Upper lobe of left lung (tissue), 4 donors: ENCODE measurements around the gene EPHB4.

Experiments
- EP300 ChIP-seq, 4 donors: sonication (generic); formaldehyde crosslinking; IDR thresholded peaks; one replicate each; pipeline ENCODE4 v1.5.1; 2017; ENCODE audit warnings: antibody characterized with exemption in 4 of 4, control low read depth in 2 of 4
- POLR2A ChIP-seq, 4 donors: fragments of 450-650 bp; IDR thresholded peaks; one replicate each; pipeline ENCODE4 v1.5.1; 2016 to 2017; ENCODE audit warnings: antibody characterized with exemption in 4 of 4, mild to moderate bottlenecking in 2 of 4
- POLR2AphosphoS5 ChIP-seq, 2 donors: sonication (generic); formaldehyde crosslinking; IDR thresholded peaks; one replicate each; pipeline ENCODE4 v1.5.1; 2017; ENCODE audit warnings: antibody characterized with exemption in 2 of 2
- TF ChIP-seq, protein P1 (sequence below), 6 experiments: fragments of 450-650 bp in 4 of 6; fragments of 200-600 bp in 2 of 6; sonication (generic) in 2 of 6; IDR thresholded peaks; one replicate each; pipeline ENCODE4 v1.5.1; 2016 to 2019; ENCODE audit warnings: antibody characterized with exemption in 6 of 6

- TF ChIP-seq POLR2A (IDR thresholded peaks at IDR 0.05) = no peak
- TF ChIP-seq, protein P1, sequence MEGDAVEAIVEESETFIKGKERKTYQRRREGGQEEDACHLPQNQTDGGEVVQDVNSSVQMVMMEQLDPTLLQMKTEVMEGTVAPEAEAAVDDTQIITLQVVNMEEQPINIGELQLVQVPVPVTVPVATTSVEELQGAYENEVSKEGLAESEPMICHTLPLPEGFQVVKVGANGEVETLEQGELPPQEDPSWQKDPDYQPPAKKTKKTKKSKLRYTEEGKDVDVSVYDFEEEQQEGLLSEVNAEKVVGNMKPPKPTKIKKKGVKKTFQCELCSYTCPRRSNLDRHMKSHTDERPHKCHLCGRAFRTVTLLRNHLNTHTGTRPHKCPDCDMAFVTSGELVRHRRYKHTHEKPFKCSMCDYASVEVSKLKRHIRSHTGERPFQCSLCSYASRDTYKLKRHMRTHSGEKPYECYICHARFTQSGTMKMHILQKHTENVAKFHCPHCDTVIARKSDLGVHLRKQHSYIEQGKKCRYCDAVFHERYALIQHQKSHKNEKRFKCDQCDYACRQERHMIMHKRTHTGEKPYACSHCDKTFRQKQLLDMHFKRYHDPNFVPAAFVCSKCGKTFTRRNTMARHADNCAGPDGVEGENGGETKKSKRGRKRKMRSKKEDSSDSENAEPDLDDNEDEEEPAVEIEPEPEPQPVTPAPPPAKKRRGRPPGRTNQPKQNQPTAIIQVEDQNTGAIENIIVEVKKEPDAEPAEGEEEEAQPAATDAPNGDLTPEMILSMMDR (IDR thresholded peaks at IDR 0.05) = no peak
- no peak for TF ChIP-seq POLR2AphosphoS5 (IDR thresholded peaks at IDR 0.05)
- no peak for TF ChIP-seq EP300 (IDR thresholded peaks at IDR 0.05)
Measured at GRCh38 chr7:100812729-100813128, 14.6 kb downstream of the EPHB4 start.
